ENCODE results near the gene TSBP1.

DNA sequence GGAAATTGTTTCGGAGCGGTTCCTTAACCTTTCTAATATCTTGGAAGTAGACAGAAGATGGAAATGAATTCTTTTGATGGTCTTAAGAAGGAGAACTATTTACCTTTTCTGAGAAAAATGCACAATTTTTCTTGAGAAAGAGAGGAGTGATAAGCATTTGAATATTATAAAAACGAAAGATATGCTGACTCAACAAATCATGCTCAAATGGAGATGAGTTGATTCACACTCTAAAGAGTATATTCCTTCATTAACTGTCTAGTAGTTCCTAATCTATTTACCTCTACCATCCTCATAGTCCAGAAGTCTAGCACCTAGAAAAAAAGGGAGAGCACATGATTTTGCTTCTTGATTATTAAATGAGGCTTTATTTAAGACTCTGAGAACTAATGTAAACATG, 4.1 kb downstream of the TSBP1 start:
- TF ChIP-seq CTCF (IDR thresholded peaks at IDR 0.05; ENCODE audit: poor library complexity, severe bottlenecking), result no peak
- TF ChIP-seq RAD21 (conservative IDR thresholded peaks at IDR 0.05), result no peak
- no peak for TF ChIP-seq POLR2AphosphoS5 (IDR thresholded peaks at IDR 0.05)
